HG03469 (cell line): ENCODE results near the gene HSD11B1L.
"Not testable (repeated sequence)": the region's sequence is repeated elsewhere in the genome, so short reads cannot be mapped to it uniquely, and the experiment has no call there.

Source experiments
- ATAC-seq: cut with Tn5 transposase; IDR thresholded peaks from one replicate; pipeline ENCODE4 v1.9.1; 2021; ENCODE audit warnings: mild to moderate bottlenecking, moderate library complexity, moderate number of reproducible peaks; ENCODE audit not compliant: unreplicated experiment

HSD11B1L gene

GRCh38 chr19:5697890-5698634 is 17.2 kb downstream of the HSD11B1L start:
- ATAC-seq, result no peak

- no peak for ATAC-seq
Measured at GRCh38 chr19:5698635-5699422, 18.0 kb downstream of the HSD11B1L start.

GRCh38 chr19:5700455-5701092 is 19.7 kb downstream of the HSD11B1L start:
- no peak for ATAC-seq

- not testable (repeated sequence) for ATAC-seq
Measured at GRCh38 chr19:5702053-5702410, 21.2 kb downstream of the HSD11B1L start.

GRCh38 chr19:5703819-5704818 is 23.3 kb downstream of the HSD11B1L start:
- ATAC-seq, result no peak

GRCh38 chr19:5705552-5705951 is 24.7 kb downstream of the HSD11B1L start:
- no peak for ATAC-seq

GRCh38 chr19:5706876-5707573 is 26.2 kb downstream of the HSD11B1L start:
- ATAC-seq, result no peak

- ATAC-seq, result no peak
Measured at GRCh38 chr19:5707576-5708575, 27.0 kb downstream of the HSD11B1L start.

GRCh38 chr19:5711025-5711424 is 30.2 kb downstream of the HSD11B1L start:
- ATAC-seq, result no peak

- ATAC-seq, result no peak
Measured at GRCh38 chr19:5711713-5712161, 30.9 kb downstream of the HSD11B1L start.

GRCh38 chr19:5713228-5713627 is 32.4 kb downstream of the HSD11B1L start:
- no peak for ATAC-seq

- ATAC-seq, result no peak
Measured at GRCh38 chr19:5714816-5715215, 34.0 kb downstream of the HSD11B1L start.

- ATAC-seq, result no peak
Measured at GRCh38 chr19:5717215-5717935, 36.5 kb downstream of the HSD11B1L start.

GRCh38 chr19:5718037-5718578 is 37.3 kb downstream of the HSD11B1L start:
- ATAC-seq, result no peak

GRCh38 chr19:5718579-5719273 is 37.9 kb downstream of the HSD11B1L start:
- no peak for ATAC-seq

- no peak for ATAC-seq
Measured at GRCh38 chr19:5719274-5719960, 38.6 kb downstream of the HSD11B1L start.
